Activated CD4-positive, CD25-positive, alpha-beta regulatory T cell treated with anti-CD3 and anti-CD28 coated beads, Interleukin-2, amount 50 U/mL, for 24 hours (primary cell): ENCODE measurements around the gene MAP3K7CL.
A peak's percentile ranks its signal among the peaks of the same experiment; 100 is the strongest.

Experiments used
- ATAC-seq, 2 donors: fragments of 150-1000 bp; cut with Tn5 transposase; one replicate each; pipeline ENCODE4 v1.10.0; 2021; ENCODE audit warnings: mild to moderate bottlenecking in 1 of 2, moderate library complexity in 1 of 2

The MAP3K7CL gene

DNA sequence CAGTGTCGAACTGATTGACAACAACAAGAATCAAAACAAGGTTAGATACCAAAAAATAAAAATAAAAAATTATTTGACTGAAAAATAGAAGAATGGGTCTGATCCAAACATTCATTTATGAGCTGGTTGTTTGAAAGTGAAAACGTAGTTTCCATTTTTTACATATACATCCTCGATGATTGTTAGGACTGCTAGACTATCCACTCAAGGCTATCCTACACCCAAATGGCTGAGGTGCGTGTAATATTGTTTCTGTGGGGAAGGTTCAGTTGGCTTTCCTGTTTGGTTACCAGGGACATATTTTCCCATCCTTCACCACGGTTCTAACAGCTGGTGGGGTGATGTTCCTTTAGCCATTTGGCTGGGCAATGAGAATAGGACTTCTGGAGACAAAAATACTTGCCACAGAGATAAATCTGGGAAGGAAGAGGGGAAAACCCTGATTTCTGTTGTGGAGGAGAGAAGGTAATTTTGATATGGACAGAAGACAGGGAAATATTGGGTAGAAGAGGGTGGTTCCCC is 66.3 kb downstream of the MAP3K7CL start:
- ATAC-seq, result peak; percentile 16 to 42

DNA sequence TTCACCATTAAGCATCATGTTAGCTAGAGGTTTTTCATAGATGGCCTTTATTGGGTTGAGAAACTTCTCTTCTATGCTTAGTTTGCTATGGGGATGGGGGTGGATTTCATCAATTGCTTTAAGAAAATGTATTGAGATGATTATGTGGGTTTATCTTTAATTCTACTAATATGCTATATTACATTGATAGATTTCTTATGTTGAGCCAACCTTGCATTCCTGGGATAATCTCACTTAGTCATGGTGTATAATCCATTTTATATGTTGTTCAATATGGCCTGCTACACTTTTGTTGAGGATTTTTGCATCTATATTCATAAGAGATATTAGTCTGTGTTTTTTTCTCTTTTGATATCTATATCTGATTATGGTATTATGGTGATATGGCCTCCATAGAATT is 70.7 kb downstream of the MAP3K7CL start:
- no peak for ATAC-seq

DNA sequence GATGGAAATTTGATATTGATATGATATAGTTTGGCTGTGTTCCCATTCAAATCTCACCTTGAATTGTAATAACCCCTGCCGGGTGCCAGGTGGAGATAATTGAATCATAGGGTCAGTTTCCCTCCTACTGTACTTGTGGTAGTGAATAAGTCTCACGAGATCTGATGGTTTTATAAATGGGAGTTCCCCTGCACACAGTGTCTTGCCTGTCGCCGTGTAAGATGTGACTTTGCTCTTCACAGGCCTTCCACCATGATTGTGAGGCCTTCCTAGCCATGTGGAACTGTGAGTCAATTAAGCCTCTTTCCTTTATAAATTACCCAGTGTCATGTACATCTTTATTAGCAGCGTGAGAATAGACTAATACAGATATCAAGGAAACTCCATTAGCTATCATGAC is 74.6 kb downstream of the MAP3K7CL start:
- no peak for ATAC-seq

GRCh38 chr21:29205988-29206387 is 75.5 kb downstream of the MAP3K7CL start:
- no peak for ATAC-seq

DNA sequence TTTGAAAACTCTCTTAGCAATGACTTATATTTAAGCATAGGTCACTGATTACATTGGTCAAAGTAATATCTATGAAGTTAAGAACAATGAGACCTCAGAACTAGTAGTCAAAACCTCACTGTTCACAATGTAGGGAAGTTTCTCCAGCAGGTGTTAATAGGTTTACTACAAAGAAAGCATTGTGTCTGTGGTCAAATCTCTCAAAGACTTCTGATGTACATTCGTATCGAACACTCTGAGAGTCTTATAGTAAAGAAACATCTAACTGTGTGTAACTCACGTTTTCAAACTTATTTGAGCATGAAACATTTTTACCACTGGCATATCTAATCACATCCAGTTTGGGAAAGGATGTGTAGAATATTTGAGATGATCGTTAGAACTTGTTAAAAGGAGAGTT is 76.0 kb downstream of the MAP3K7CL start:
- no peak for ATAC-seq

GRCh38 chr21:29207201-29207600 is 76.8 kb downstream of the MAP3K7CL start:
- ATAC-seq, result no peak

DNA sequence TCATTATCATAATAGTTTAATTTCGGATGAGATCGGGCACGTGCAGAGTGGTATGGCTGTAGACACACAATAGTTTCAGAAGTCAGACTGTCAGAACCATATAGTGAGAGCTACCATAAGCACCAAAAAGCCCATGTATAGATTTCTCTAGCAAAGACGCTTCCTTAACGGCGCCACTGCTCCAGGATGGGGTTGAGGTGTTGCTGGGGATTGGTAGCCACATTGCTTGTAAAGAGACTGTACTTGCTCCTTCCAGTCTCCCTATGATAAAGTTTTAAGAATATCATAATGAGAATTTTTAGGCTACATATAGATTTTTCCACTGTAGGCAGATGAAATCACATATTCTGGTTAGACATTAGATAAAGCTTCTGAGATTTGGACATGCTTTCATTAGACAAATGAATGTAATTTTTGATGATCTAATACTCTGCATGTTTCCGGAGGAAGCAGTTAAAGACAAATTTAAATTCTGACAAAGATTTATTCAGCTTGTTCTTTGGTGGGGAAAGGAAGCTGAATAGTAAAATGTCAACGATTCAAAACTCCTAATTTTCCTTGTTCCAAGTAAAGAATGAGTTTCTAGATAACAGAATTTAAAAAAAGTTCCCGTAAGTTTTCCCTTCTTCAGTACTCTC is 77.7 kb downstream of the MAP3K7CL start:
- peak; percentile 32 to 60 for ATAC-seq

DNA sequence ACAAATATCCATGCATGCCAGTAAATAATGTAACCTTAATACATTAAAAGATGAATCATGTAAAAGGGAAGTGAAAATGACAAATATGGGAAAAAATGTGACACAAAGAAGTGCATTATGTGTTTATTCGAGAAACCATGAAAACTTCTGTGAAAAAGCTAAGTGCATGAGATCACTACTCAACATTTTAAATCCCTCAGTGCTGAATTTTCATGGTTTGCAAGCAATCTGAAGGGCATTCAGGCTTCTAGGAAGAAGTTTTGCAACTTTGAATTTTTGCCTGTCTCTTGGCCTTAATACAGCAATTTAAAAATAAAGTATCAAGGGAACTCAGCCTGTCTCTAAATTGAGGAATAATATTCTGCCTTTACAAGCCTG is 78.2 kb downstream of the MAP3K7CL start:
- peak in 1 of 2 donors; percentile 45 for ATAC-seq

GRCh38 chr21:29209696-29210095 is 79.3 kb downstream of the MAP3K7CL start:
- ATAC-seq, result no peak

DNA sequence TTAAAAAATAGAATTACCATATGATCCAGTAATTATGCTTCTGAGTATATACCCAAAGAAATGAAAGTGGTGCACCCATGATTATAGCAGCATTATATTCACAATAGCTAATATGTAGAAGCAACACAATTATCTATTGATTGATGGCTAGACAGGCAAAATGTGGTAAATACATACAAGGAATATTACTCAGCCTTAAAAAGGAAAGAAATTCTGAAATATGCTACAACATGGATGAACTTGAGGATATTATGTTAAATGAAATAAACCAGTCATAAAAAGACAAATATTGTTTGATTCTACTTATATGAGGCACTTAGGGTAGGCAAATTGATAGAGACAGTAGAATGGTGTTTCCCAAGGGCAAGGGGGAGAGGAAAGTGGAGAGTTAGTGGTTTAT is 80.8 kb downstream of the MAP3K7CL start:
- no peak for ATAC-seq

GRCh38 chr21:29212446-29212845 is 82.0 kb downstream of the MAP3K7CL start:
- no peak for ATAC-seq

DNA sequence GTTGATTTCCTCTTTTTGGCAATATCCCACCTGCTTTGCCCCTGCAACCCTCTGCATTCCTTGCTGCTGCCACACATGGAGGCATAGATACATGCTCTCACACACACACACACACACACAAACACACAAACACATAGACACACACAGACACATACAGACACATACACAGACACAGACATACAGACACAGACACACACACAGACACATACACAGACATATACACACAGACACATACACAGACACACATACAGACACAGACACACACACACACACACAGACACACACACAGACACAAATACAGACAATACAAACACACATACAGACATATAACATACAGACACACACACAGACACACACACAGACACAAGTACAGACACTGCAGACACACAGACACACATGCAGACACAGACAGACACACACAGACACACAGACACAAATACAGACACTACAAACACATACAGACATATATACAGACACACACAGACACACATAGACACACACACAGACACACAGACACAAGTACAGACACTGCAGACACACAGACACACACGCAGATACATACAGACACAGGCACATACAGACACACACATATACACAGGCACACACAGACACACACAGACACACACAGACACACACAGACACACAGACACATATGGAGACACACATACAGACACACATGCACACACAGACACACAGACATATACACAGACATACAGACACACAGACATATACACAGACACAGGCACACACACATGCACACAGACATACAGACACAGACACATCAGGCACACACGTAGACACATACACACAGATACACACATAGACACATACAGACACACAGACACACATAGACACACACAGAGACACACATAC is 83.3 kb downstream of the MAP3K7CL start:
- no peak for ATAC-seq

DNA sequence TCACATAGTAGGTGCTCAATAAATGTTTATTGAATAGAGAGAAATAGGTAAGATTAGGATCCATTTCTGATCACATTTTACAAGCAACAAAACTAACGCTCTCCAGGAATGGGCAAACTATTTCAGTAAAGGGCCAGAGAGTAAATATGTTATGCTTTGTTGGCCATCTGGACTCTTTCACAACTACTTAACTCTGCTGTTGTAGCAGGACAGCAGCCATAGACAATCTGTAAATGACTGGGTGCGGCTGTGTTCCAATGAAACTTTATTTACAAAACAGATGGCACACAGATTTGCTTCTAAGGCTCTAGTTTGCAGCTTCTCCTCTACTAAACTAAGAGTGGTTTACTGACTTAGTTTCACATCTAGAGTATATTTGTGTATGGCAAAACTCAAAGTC is 85.3 kb downstream of the MAP3K7CL start:
- ATAC-seq, result no peak

- no peak for ATAC-seq
Measured at GRCh38 chr21:29217818-29218291, 87.4 kb downstream of the MAP3K7CL start.

DNA sequence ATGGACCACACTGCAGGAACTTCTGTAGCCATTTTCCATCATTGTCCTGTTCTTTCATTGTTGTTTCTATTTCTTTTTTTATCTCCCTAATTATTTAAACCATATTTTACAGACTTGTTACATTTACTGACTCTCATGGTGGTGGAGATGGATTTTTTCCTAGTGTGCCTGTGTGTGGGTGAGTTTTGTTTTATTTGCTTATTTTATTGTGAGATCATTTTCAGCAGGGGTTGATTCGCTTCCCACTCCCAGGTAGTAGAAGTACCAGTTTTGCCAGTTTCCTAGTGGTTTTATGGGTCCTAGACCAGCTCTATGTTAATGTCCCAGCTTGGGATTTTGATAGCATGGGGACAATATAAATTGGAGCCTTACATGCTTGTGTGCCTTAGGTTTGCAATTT is 88.3 kb downstream of the MAP3K7CL start:
- no peak for ATAC-seq

DNA sequence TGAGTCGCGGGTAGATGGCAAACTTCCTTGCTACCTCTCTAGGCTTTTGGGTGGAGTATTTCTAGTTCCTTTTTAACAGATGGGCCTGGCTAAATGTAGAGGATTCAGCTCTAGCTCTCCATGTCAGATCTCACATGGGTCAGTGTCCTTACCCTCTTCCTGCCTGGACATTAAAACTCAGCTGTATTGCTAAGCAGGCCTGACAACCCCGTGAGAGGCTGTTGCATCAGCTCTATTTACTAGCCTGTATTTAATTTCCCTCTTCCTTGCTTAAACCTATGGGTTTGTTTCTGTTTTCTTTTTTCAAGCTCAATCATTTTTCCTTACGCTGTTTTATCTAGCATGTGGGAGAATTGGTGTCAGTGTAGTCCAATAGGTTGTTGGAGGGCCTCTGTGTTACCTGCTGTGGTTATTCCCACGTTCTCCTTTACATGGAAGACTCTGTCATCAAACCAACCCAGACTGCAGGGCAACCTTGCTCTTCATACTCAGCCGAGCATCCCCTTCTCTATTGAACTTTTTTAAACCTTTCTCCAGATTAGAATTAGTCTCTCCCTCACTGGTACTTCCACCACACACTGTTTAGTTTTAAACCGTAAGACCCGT is 88.8 kb downstream of the MAP3K7CL start:
- ATAC-seq, result no peak

- no peak for ATAC-seq
Measured at GRCh38 chr21:29221253-29221744, 90.9 kb downstream of the MAP3K7CL start.

- no peak for ATAC-seq
Measured at GRCh38 chr21:29224006-29224405, 93.6 kb downstream of the MAP3K7CL start.
